Measurements from ENCODE around the gene FASN.
A peak's percentile ranks its signal among the peaks of the same experiment; 100 is the strongest.

FASN gene

GRCh38 chr17:82117139-82118090, 19.4 kb upstream of the FASN start:
- DNase-seq, result no peak

DNA sequence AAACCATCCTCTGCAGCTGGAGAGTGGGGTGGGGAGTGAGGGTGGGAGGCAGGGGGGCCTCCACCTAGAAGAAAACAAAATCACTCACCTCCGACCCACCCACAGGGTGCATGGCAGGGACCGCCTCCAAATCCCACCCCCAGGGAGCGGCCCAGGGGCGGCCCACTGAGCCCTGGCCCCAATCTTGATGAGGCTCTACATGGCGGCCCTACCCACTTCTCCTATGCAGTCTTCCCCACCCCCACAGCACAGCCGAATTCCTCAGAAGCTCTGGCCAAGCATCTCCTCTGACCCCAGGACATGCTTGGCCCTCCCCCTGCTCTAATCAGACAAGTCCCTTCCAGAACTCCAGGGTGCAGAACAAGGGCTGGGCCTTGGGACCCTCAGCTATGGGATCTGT, 18.2 kb upstream of the FASN start:
- no peak for DNase-seq

DNA sequence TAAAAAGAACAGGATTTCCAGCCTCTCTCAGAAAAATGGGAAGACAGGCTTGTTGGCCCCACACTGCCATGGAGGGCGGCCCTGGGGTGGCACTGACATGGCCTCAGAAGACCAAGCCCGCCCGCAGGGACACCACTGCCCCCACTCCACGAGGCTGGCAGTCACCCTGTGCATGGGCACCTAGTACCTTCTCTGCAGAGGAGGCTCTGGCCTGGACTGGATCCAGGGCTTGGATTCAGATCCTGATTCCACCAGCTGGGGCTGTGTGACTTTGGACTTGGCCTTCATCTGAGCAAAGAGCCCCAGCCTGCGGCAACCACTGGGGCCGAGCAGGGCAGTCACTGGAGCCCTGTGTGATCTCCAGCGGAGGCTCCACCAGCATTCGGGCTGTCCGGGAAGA, 16.8 kb upstream of the FASN start:
- no peak for DNase-seq

GRCh38 chr17:82114447-82114846, 16.4 kb upstream of the FASN start:
- no peak for DNase-seq

- no peak for DNase-seq
These were observed 15.9 kb upstream of the FASN start for GRCh38 chr17:82113941-82114340.

- DNase-seq, result no peak
These were observed 15.4 kb upstream of the FASN start for GRCh38 chr17:82113422-82113821.

DNA sequence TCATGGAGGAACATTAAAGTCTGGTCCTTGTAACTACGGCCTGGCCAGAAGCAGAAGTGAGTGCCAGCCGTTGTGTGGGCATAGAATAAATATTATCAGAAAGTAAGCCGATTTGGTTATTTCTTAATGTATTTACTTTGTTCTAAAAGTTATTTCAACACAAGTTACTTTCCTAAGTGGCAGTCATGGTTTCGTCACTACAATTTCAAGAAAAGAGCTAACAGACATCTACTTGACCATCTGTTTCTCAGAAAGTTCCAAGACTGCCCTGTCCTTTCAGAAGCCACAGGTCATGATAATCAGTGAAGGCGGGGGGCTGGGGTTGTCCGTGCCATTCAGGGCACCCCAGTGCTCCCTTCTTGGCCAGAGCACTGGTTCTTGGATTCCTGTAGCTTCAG, 14.9 kb upstream of the FASN start:
- DNase-seq, result no peak

DNA sequence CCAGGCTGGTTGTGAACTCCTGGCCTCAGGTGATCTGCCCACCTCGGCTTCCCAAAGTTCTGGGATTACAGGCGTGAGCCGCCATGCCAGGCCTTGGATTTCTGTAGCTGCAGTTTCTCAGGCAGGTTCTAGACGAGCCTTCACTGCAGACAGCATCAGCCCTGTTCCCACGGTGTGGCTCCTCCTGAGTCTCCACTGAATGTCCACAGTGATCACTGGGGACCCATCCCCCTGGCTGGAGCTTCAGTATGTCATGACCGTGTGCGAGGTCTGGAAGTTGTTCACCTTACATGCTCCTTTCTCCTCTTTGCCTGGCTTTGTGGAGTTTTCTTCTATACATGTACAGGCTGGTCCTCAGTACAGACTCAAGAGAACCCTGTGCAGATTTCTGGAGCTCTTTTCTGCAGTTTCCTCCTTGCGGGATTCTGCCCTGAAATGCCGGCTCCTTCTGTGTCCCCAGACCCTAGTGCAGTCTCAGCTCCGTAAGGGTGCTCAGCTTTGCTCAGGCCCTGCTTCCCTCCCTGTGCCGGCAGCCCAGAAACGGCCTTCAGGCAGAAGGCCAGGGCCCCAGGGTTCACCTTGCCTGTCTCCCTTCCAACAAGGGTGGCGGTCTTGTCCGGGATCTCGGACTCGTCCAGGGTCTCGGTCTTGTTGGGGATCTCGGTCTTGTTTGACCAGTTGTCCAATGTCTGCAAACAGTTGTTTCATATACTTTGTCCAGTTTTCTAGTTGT, 14.3 kb upstream of the FASN start:
- no peak for DNase-seq

- no peak for DNase-seq
These were observed 12.3 kb upstream of the FASN start for GRCh38 chr17:82110298-82110697.

GRCh38 chr17:82108961-82109475, 11.0 kb upstream of the FASN start:
- DNase-seq, result no peak

GRCh38 chr17:82108496-82108945, 10.5 kb upstream of the FASN start:
- DNase-seq, result no peak

GRCh38 chr17:82108038-82108437, 10.0 kb upstream of the FASN start:
- DNase-seq, result no peak

- no peak for DNase-seq
These were observed 9.4 kb upstream of the FASN start for GRCh38 chr17:82107341-82107860.

- DNase-seq, result no peak
These were observed 8.8 kb upstream of the FASN start for GRCh38 chr17:82106688-82107305.

DNA sequence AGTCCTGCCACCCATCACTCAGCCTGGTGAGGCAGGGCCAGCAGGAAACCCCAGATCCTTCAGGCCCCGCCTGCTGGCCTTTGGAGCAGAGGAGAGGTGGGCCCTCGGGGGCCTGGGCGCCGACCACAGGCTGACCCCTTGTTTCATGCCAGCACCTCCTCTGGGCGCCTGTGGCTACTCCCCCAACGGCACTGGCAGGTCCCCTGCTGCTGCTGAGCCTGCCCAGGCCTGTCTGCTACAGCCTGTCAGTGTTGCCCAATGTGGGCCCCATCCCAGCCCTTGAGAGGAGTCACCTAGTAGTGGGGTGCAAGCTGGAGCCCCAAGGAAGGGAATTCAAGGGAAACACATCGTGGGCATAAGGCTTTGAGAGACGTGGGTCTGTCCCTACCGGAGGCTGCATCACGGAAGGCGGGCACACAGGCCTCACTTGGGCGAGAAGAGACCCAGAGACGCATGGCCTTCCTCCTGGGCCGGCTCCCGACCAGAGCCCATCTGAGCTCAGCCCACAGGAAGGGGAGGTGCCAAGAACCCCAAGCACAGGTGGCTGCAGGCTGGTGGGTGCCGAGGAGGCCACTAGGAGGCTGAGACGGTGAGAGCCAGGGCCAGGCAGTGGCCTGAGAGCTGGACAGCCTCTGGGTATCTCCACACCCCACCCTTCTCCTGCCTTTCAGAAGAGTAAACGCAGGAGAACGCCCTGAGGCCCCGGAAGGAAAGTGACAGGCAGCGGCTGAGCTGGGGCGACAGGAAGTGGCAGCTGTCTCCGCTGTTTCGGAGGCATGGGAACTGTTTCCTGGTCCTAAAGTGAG, 8.0 kb upstream of the FASN start:
- peak in 1 of 4 experiments; percentile 30 for DNase-seq

GRCh38 chr17:82105417-82105881, 7.4 kb upstream of the FASN start:
- DNase-seq, result no peak

GRCh38 chr17:82104797-82105416, 6.9 kb upstream of the FASN start:
- no peak for DNase-seq

DNA sequence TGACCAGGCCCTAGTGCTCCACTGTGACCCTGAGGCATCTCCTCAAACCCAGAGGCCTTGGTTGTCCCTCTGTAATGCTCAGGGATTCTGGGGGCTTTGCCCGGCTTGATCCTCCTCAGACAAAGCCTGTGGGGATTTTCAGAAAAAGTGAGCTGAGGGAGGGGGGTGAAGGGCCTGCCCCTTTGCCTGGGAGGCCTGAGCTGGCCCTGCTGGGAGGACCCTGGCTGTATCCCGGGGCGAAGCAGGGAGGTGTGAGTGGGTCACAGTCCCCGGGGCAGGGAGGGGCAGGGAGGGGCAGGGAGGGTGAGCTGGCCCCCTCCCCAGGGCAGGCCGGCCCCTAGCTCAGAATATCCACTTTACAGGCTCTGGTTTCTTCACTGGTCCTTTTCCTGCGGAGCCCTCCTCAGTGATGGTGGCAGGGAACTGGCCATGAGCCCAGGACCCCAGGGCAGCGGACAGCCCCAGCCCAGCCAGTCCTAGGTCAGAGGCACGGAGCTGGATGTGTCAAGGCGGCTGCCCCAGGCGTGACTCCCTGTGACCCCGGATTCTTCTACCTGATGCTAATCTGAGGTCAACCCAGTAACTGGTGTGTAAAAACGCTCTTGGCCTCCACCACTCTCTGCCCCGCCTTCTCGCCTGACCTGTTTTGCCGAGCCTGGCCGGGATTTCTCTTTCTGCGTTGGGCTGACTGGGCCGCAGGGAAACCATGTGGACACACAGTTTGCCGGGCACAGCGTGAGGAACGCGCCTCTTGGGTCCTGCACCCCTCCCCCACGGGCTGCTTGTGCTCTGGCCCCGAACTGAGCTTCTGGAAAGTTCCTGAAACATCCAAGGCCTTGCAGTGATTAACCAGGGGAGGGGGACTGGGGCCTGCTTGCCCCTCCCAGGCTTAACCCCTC, 5.8 kb upstream of the FASN start:
- no peak for DNase-seq

- DNase-seq, result no peak
These were observed 4.0 kb upstream of the FASN start for GRCh38 chr17:82101767-82102679.

Data from activated CD4-positive, CD25-positive, alpha-beta regulatory T cell (primary cell).